OCI-LY3 (cell line): ENCODE measurements around the gene TM9SF4.

Source experiments
- H2AFZ ChIP-seq: fragments of 200-600, 300-600 bp; shearing (Covaris generic); 2 replicates; pipeline ENCODE4 v1.6.0; 2014; ENCODE audit warnings: antibody characterized with exemption, low read depth, low read length
- H3K27ac ChIP-seq: fragments of 200-600, 300-600 bp; sonication (generic); 2 replicates; pipeline ENCODE4 v1.5.1; 2014; ENCODE audit warnings: mild to moderate bottlenecking, low read length, moderate library complexity, mixed read lengths
- H3K27me3 ChIP-seq: fragments of 200-600, 300-600 bp; sonication (generic); 2 replicates; pipeline ENCODE4 v1.6.1; 2014; ENCODE audit warnings: low read depth, low read length, mixed read lengths
- H3K36me3 ChIP-seq: fragments of 200-600, 300-600 bp; sonication (generic); replicated peaks from 2 replicates; pipeline ENCODE3; 2014; ENCODE audit warnings: low read depth, low read length, mixed read lengths
- H3K4me1 ChIP-seq: fragments of 300-600, 200-600 bp; sonication (generic); 2 replicates; pipeline ENCODE4 v1.6.1; 2014; ENCODE audit warnings: low read length, mixed read lengths
- H3K4me2 ChIP-seq: fragments of 200-600, 300-600 bp; sonication (generic); 2 replicates; pipeline ENCODE4 v1.6.1; 2014; ENCODE audit warnings: low read length, mixed read lengths
- H3K4me3 ChIP-seq: fragments of 300-600, 200-600 bp; sonication (generic); 2 replicates; pipeline ENCODE4 v1.5.1; 2014; ENCODE audit warnings: antibody characterized with exemption, mild to moderate bottlenecking, low read length, moderate library complexity
- H3K79me2 ChIP-seq: fragments of 300-600, 200-600 bp; shearing (Covaris generic); 2 replicates; pipeline ENCODE4 v1.6.1; 2014; ENCODE audit warnings: mild to moderate bottlenecking, low read length, mixed read lengths
- H3K9ac ChIP-seq: fragments of 300-600, 200-600 bp; shearing (Covaris generic); 2 replicates; pipeline ENCODE4 v1.6.0; 2014; ENCODE audit warnings: mild to moderate bottlenecking, low read length, moderate library complexity
- H3K9me3 ChIP-seq: fragments of 200-600, 300-600 bp; shearing (Covaris generic); 2 replicates; pipeline ENCODE4 v1.6.1; 2014; ENCODE audit warnings: low read length, mixed read lengths; ENCODE audit not compliant: insufficient read depth
- H4K20me1 ChIP-seq: fragments of 200-600, 300-600 bp; sonication (generic); 2 replicates; pipeline ENCODE4 v1.6.1; 2016; ENCODE audit warnings: low read length, mixed read lengths; ENCODE audit not compliant: insufficient read depth
- CTCF ChIP-seq: fragments of 200-600, 300-600 bp; sonication (generic); IDR thresholded peaks from 2 replicates; pipeline ENCODE4 v1.5.1; 2014; ENCODE audit warnings: antibody characterized with exemption, low read length, low read depth
- EZH2phosphoT487 ChIP-seq: fragments of 200-600 bp; shearing (Covaris generic); IDR thresholded peaks from 2 replicates; pipeline ENCODE4 v1.6.1; 2018; ENCODE audit warnings: antibody characterized with exemption, mixed run types, low read depth

Gene TM9SF4

GRCh38 chr20:32149566-32150170 lies 40.2 kb downstream of the TM9SF4 start:
- Histone ChIP-seq H3K36me3 (peaks cover 65% of the 10 kb centered on the region), H4K20me1 (no peaks in the 10 kb centered on the region), H3K9ac (no peak overlapping the region), H3K27ac (no peak overlapping the region), H2AFZ (no peak overlapping the region), H3K27me3 (no peaks in the 10 kb centered on the region), H3K4me3 (no peak overlapping the region), H3K9me3 (no peaks in the 10 kb centered on the region), H3K4me1 (peaks cover 2% of the 10 kb centered on the region), H3K4me2 (no peak overlapping the region), H3K79me2 (no peaks in the 10 kb centered on the region)
- TF ChIP-seq EZH2phosphoT487 (no peak), CTCF (no peak)

- H3K4me3 ChIP-seq, result no peak overlapping the region
- H3K4me1 ChIP-seq, result peaks cover 9% of the 10 kb centered on the region
- no peak overlapping the region for H3K9ac ChIP-seq
- no peaks in the 10 kb centered on the region for H3K27me3 ChIP-seq
- peaks cover 63% of the 10 kb centered on the region for H3K36me3 ChIP-seq
- no peak overlapping the region for H3K4me2 ChIP-seq
- TF ChIP-seq EZH2phosphoT487 (no peak), CTCF (no peak)
- H2AFZ ChIP-seq, result no peak overlapping the region
- no peaks in the 10 kb centered on the region for H3K9me3 ChIP-seq
- H3K27ac ChIP-seq, result no peak overlapping the region
- H3K79me2 ChIP-seq, result no peaks in the 10 kb centered on the region
- H4K20me1 ChIP-seq, result no peaks in the 10 kb centered on the region
These were observed 40.9 kb downstream of the TM9SF4 start for GRCh38 chr20:32150291-32150848.

GRCh38 chr20:32152421-32153155 lies 43.1 kb downstream of the TM9SF4 start:
- Histone ChIP-seq H2AFZ (no peak overlapping the region), H3K36me3 (peaks cover 56% of the 10 kb centered on the region), H3K27ac (no peak overlapping the region), H4K20me1 (no peaks in the 10 kb centered on the region), H3K4me1 (peaks cover 13% of the 10 kb centered on the region), H3K4me3 (no peak overlapping the region), H3K9ac (no peak overlapping the region), H3K27me3 (no peaks in the 10 kb centered on the region), H3K4me2 (no peak overlapping the region), H3K9me3 (no peaks in the 10 kb centered on the region), H3K79me2 (no peaks in the 10 kb centered on the region)
- TF ChIP-seq EZH2phosphoT487 (no peak), CTCF (no peak)

- Histone ChIP-seq H2AFZ (no peak overlapping the region), H3K27me3 (no peaks in the 10 kb centered on the region), H3K4me3 (no peak overlapping the region), H3K79me2 (no peaks in the 10 kb centered on the region), H3K4me1 (peaks cover 13% of the 10 kb centered on the region), H3K36me3 (peaks cover 63% of the 10 kb centered on the region), H3K9ac (no peak overlapping the region), H3K4me2 (no peak overlapping the region), H3K9me3 (no peaks in the 10 kb centered on the region), H3K27ac (no peak overlapping the region), H4K20me1 (no peaks in the 10 kb centered on the region)
- no peak for TF ChIP-seq EZH2phosphoT487
- TF ChIP-seq CTCF, result no peak
These were observed 43.7 kb downstream of the TM9SF4 start for GRCh38 chr20:32153156-32153665.
